ENCODE measurements around the gene TPGS2. TPM values are rescaled to one million over a fixed set of nuclear protein-coding genes. Genes with fewer than 3 reads are reported as not detected.
"Not testable (repeated sequence)": the region's sequence is repeated elsewhere in the genome, so short reads cannot be mapped to it uniquely, and the experiment has no call there.

The TPGS2 gene
- total RNA-seq, 2 experiments from 2014 or later, result 71.5 to 73.4 TPM

GRCh38 chr18:36818652-36819051, 10.2 kb downstream of the TPGS2 start:
- H3K27me3 Mint-ChIP-seq (ENCODE audit: low read depth), result no peaks in the 10 kb centered on the region
- intact Hi-C loops (cut with micrococcal nuclease), result no loop called here
- no peak overlapping the region for H3K4me3 Mint-ChIP-seq
- CTCF ChIA-PET, result interaction anchor here (1.8 kb wide), 1 partner anchor 11 kb away, joined by 6 read pairs; no protein-coding TSS in a partner anchor
- no peaks in the 10 kb centered on the region for H3K9me3 Mint-ChIP-seq
- DNase-seq, result no peak
- H3K4me1 Mint-ChIP-seq (ENCODE audit: low read depth), result peaks cover 4% of the 10 kb centered on the region
- H3K27ac Mint-ChIP-seq, result no peak overlapping the region
- peaks cover 19% of the 10 kb centered on the region for H3K36me3 Mint-ChIP-seq (ENCODE audit: low read depth)

DNA sequence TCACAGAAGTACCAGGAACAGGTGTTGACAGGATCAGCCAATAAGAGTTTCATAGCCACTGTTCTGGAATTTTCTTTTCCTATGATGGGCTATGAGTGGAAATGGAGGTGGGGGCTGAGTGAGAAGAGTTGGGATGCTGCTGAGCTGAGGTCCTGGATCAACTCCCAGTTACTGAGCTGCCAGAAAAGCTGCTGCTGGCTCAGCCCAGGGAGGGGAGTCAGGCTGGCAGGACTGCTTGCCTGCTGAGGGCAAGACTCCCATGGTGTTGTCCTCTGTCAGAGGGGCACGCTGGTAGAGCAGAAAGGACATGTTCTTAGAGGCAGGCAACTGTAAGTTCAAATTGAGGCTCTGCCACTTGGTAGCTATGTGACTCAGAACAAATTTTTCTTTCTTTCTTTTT, 11.8 kb downstream of the TPGS2 start:
- intact Hi-C loops (cut with micrococcal nuclease), result no loop called here
- CTCF ChIA-PET, result no interaction called here
- Mint-ChIP-seq H3K36me3 (ENCODE audit: low read depth) (peaks cover 21% of the 10 kb centered on the region), H3K4me3 (no peak overlapping the region), H3K4me1 (ENCODE audit: low read depth) (peaks cover 8% of the 10 kb centered on the region), H3K9me3 (no peaks in the 10 kb centered on the region), H3K27me3 (ENCODE audit: low read depth) (no peaks in the 10 kb centered on the region), H3K27ac (no peak overlapping the region)
- no peak for DNase-seq

GRCh38 chr18:36816096-36816495, 12.7 kb downstream of the TPGS2 start:
- CTCF ChIA-PET, result interaction anchor here (0.6 kb wide), 1 partner anchor 435 kb away, joined by 3 read pairs; no protein-coding TSS in a partner anchor
- intact Hi-C loops (cut with micrococcal nuclease); DNase-seq; H3K27me3 Mint-ChIP-seq (ENCODE audit: low read depth); H3K27ac Mint-ChIP-seq; H3K4me1 Mint-ChIP-seq (ENCODE audit: low read depth); H3K4me3 Mint-ChIP-seq; H3K9me3 Mint-ChIP-seq: not testable (repeated sequence)
- H3K36me3 Mint-ChIP-seq (ENCODE audit: low read depth), result peaks cover 17% of the 10 kb centered on the region

DNA sequence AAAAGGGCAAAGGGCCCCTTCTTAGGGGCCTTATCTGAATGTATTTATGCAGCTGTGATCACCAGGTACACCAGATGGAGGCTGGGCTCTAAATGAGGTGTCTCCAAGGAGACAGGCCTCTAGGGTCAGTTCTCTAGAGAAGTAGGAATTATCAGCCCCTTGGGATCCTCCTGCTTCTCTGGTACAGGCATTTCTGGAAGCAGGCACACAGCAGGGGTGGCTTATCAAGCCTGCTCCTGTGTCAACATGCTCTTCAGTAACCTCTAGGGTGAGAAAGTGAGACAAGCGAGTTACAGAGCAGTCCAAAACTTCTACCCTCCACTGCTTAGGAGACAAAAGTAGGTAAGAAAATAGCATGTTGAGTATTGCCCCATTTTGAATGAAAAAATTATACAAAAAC, 13.8 kb downstream of the TPGS2 start:
- peaks cover 15% of the 10 kb centered on the region for H3K36me3 Mint-ChIP-seq (ENCODE audit: low read depth)
- intact Hi-C loops (cut with micrococcal nuclease), result no loop called here
- no peak overlapping the region for H3K27ac Mint-ChIP-seq
- peaks cover 8% of the 10 kb centered on the region for H3K4me1 Mint-ChIP-seq (ENCODE audit: low read depth)
- CTCF ChIA-PET, result interaction anchor here (0.8 to 1.5 kb wide), 2 partner anchors 12 to 84 kb away, joined by 3 to 5 read pairs; no protein-coding TSS in a partner anchor
- no peaks in the 10 kb centered on the region for H3K27me3 Mint-ChIP-seq (ENCODE audit: low read depth)
- H3K4me3 Mint-ChIP-seq, result no peak overlapping the region
- no peak for DNase-seq
- H3K9me3 Mint-ChIP-seq, result no peaks in the 10 kb centered on the region

- peaks cover 10% of the 10 kb centered on the region for H3K4me1 Mint-ChIP-seq (ENCODE audit: low read depth)
- H3K4me3 Mint-ChIP-seq, result no peak overlapping the region
- CTCF ChIA-PET, result interaction anchor here (1.5 to 6.6 kb wide), 3 partner anchors 13 to 126 kb away, joined by 5 to 55 read pairs (median 5); partner anchors contain the start of genes KIAA1328 and TPGS2
- H3K9me3 Mint-ChIP-seq, result no peaks in the 10 kb centered on the region
- no peak for DNase-seq
- peaks cover 14% of the 10 kb centered on the region for H3K36me3 Mint-ChIP-seq (ENCODE audit: low read depth)
- H3K27me3 Mint-ChIP-seq (ENCODE audit: low read depth), result no peaks in the 10 kb centered on the region
- no peak overlapping the region for H3K27ac Mint-ChIP-seq
- intact Hi-C loops (cut with micrococcal nuclease), result no loop called here
Observed at GRCh38 chr18:36813824-36814223, 15.0 kb downstream of the TPGS2 start.

GRCh38 chr18:36813101-36813775, 15.6 kb downstream of the TPGS2 start:
- Mint-ChIP-seq H3K27me3 (ENCODE audit: low read depth) (no peaks in the 10 kb centered on the region), H3K4me1 (ENCODE audit: low read depth) (peaks cover 10% of the 10 kb centered on the region), H3K27ac (no peak overlapping the region), H3K9me3 (no peaks in the 10 kb centered on the region), H3K4me3 (no peak overlapping the region), H3K36me3 (ENCODE audit: low read depth) (peaks cover 12% of the 10 kb centered on the region)
- intact Hi-C loops (cut with micrococcal nuclease), result no loop called here
- DNase-seq, result no peak
- CTCF ChIA-PET, result interaction anchor here (1.0 to 6.6 kb wide), 3 partner anchors 16 to 126 kb away, joined by 3 to 55 read pairs (median 5); partner anchors contain the start of genes KIAA1328 and TPGS2

- no peak for DNase-seq
- CTCF ChIA-PET, result interaction anchor here (1.0 to 6.6 kb wide), 3 partner anchors 17 to 125 kb away, joined by 3 to 55 read pairs (median 5); partner anchors contain the start of genes KIAA1328 and TPGS2
- Mint-ChIP-seq H3K27ac (no peak overlapping the region), H3K9me3 (no peaks in the 10 kb centered on the region), H3K4me1 (ENCODE audit: low read depth) (peaks cover 10% of the 10 kb centered on the region), H3K27me3 (ENCODE audit: low read depth) (no peaks in the 10 kb centered on the region), H3K36me3 (ENCODE audit: low read depth) (peaks cover 8% of the 10 kb centered on the region), H3K4me3 (no peak overlapping the region)
- intact Hi-C loops (cut with micrococcal nuclease), result no loop called here
Observed at GRCh38 chr18:36812678-36813077, 16.1 kb downstream of the TPGS2 start.

DNA sequence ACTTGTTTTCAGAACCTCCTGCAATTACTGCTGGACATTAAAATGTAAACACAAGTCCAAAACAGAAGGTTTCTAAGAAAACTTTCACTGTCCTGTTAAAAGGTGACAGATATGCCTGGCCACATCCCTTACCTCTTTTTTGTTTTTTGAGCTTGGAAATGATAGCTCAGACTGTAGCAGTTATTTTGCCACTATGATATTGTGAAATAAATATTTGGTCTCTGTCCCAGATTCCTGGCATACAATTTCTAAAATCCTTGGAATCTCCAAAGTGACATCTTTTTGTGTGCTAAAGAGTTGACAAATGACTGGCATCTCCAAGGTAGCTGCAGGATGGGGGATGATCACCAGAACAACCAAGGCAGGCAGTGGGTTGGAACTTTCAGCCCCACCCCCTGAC, 16.8 kb downstream of the TPGS2 start:
- H3K4me1 Mint-ChIP-seq (ENCODE audit: low read depth), result peaks cover 10% of the 10 kb centered on the region
- CTCF ChIA-PET, result interaction anchor here (1.6 to 6.6 kb wide), 2 partner anchors 17 to 124 kb away, joined by 7 to 55 read pairs; partner anchors contain the start of genes KIAA1328 and TPGS2
- peaks cover 8% of the 10 kb centered on the region for H3K36me3 Mint-ChIP-seq (ENCODE audit: low read depth)
- no peaks in the 10 kb centered on the region for H3K27me3 Mint-ChIP-seq (ENCODE audit: low read depth)
- no peak overlapping the region for H3K4me3 Mint-ChIP-seq
- H3K27ac Mint-ChIP-seq, result no peak overlapping the region
- DNase-seq, result no peak
- no peaks in the 10 kb centered on the region for H3K9me3 Mint-ChIP-seq
- intact Hi-C loops (cut with micrococcal nuclease), result no loop called here

DNA sequence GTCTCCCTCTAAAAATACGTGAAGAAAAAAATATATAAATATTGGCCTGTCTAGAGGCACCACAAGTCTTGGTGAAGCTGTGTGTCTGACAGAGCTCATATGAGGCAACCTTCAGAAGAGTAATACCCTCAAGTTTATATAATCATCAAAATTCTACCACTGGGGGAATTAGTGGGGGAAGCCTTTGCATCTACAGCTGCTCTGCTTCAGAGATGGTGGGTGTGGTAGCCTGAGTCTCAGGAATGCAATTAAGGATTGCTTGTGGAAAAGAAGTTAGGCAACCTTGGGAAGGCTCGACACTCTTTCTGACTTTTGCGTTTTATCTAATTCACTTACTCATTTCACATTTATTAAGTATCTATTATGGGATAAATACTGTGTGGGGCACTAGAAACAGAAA, 17.4 kb downstream of the TPGS2 start:
- DNase-seq, result no peak
- no peaks in the 10 kb centered on the region for H3K9me3 Mint-ChIP-seq
- CTCF ChIA-PET, result interaction anchor here (0.6 to 6.6 kb wide), 7 partner anchors 8 to 212 kb away, joined by 3 to 55 read pairs (median 3); partner anchors contain the start of genes KIAA1328 and TPGS2
- H3K4me1 Mint-ChIP-seq (ENCODE audit: low read depth), result peaks cover 10% of the 10 kb centered on the region
- intact Hi-C loops (cut with micrococcal nuclease), result no loop called here
- H3K4me3 Mint-ChIP-seq, result no peak overlapping the region
- H3K36me3 Mint-ChIP-seq (ENCODE audit: low read depth), result peaks cover 8% of the 10 kb centered on the region
- H3K27me3 Mint-ChIP-seq (ENCODE audit: low read depth), result no peaks in the 10 kb centered on the region
- H3K27ac Mint-ChIP-seq, result no peak overlapping the region

DNA sequence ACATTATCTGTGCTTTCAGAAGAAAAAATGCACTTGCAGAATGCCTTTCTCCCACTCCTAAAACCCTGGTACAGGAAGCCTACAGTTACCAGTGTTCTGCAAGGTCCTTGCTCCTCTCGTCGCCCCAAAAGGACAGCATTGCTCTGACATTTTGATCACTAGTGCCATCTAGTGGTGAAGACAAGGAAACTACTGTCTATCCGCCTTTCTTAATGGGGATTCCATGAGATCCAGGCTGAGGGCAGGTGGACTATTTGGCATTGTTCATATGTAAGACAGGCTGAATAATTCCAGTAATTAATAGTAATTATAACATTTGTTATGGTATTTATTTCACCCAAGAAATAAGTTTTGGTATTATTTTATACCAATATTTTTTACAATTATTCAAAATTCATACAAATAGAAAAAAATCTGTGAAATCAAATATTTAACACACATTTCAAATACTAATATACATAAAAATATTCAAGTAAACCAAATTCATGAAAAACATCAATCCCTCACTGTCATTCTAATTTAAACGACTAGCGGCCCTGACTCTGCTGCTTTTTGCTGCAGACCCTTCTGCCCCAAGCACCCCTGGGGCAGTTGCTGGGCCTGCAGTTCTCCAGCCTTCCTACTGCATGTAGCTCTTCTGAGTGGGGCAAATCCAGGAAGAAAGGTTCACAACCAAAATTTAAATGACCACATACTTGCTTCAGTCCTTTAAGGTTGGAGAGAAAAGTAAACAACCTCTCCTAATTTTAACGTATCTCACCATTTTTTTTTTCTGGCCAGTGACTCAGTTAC, 19.0 kb downstream of the TPGS2 start:
- CTCF ChIA-PET, result interaction anchor here (0.7 to 6.6 kb wide), 10 partner anchors 10 to 822 kb away, joined by 3 to 55 read pairs (median 3); no protein-coding TSS in a partner anchor
- peaks cover 10% of the 10 kb centered on the region for H3K4me1 Mint-ChIP-seq (ENCODE audit: low read depth)
- no peak overlapping the region for H3K4me3 Mint-ChIP-seq
- no peaks in the 10 kb centered on the region for H3K9me3 Mint-ChIP-seq
- peaks cover 21% of the 10 kb centered on the region for H3K36me3 Mint-ChIP-seq (ENCODE audit: low read depth)
- intact Hi-C loops (cut with micrococcal nuclease), result loop anchor here (1.0 to 10.0 kb wide), 3 partner anchors 121 to 715 kb away; partner anchors contain the start of gene FHOD3
- H3K27ac Mint-ChIP-seq, result no peak overlapping the region
- DNase-seq, result peak; percentile 28
- H3K27me3 Mint-ChIP-seq (ENCODE audit: low read depth), result no peaks in the 10 kb centered on the region

DNA sequence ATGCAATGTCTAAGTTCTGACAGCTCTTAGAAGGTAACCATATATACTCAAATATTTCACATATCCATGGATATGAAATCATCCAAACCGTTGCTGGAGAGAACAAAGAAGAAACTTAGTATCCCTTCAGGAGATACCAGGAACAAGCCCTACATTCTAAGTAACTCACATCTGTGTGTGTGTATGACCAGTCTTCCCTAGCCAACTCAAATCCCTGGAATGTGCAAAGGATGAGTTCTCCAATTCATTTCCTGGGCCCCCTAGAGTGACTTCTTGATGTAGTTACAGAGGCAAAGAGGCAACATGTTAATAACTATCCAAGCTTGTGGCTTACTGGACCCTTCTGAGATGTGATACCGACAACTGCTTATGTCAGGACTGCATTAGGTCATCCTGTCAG, 20.1 kb downstream of the TPGS2 start:
- Mint-ChIP-seq H3K4me3 (no peak overlapping the region), H3K27me3 (ENCODE audit: low read depth) (no peaks in the 10 kb centered on the region), H3K9me3 (no peaks in the 10 kb centered on the region), H3K27ac (no peak overlapping the region), H3K36me3 (ENCODE audit: low read depth) (peaks cover 32% of the 10 kb centered on the region), H3K4me1 (ENCODE audit: low read depth) (peaks cover 7% of the 10 kb centered on the region)
- intact Hi-C loops (cut with micrococcal nuclease), result loop anchor here (1.0 to 10.0 kb wide), 3 partner anchors 120 to 714 kb away; partner anchors contain the start of gene FHOD3
- DNase-seq, result no peak
- CTCF ChIA-PET, result interaction anchor here (0.6 to 6.6 kb wide), 13 partner anchors 10 to 821 kb away, joined by 3 to 55 read pairs (median 3); no protein-coding TSS in a partner anchor

- H3K27ac Mint-ChIP-seq, result no peak overlapping the region
- H3K27me3 Mint-ChIP-seq (ENCODE audit: low read depth), result no peaks in the 10 kb centered on the region
- intact Hi-C loops (cut with micrococcal nuclease), result loop anchor here (5.0 to 10.0 kb wide), 2 partner anchors 508 to 710 kb away; partner anchors contain the start of gene FHOD3
- CTCF ChIA-PET, result interaction anchor here (0.6 kb wide), 1 partner anchor 659 kb away, joined by 3 read pairs; no protein-coding TSS in a partner anchor
- H3K36me3 Mint-ChIP-seq (ENCODE audit: low read depth), result peaks cover 54% of the 10 kb centered on the region
- H3K9me3 Mint-ChIP-seq, result no peaks in the 10 kb centered on the region
- peaks cover 2% of the 10 kb centered on the region for H3K4me1 Mint-ChIP-seq (ENCODE audit: low read depth)
- no peak for DNase-seq
- H3K4me3 Mint-ChIP-seq, result no peak overlapping the region
Observed at GRCh38 chr18:36805105-36805504, 23.7 kb downstream of the TPGS2 start.
